ENCODE data around the gene PRICKLE2. TPM values are rescaled to one million over a fixed set of nuclear protein-coding genes. Genes with fewer than 3 reads are reported as not detected.

PRICKLE2 gene
- total RNA-seq, 1 donor from 2014 or later, result 5.3 TPM

DNA sequence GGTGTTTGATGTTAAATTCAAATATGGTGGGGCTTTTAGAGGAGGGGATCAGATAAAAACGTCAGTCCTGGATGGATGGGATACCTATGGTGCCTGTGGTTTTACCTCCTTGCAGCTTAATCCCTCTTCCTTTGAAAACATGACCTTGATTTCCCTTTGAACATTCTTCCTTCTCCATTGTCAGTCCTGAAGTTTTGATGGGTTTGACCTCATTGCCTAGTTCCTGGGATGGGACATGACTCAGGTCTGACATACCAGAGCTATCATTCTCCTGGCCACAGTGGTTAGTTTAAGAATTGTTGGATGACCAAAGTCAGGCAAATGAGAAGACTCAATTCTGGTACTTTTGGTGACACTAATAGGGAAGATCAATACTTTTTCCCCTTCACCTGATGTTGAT, 87.2 kb downstream of the PRICKLE2 start:
- Mint-ChIP-seq H3K9me3 (ENCODE audit: unreplicated experiment) (no peaks in the 10 kb centered on the region), H3K27me3 (ENCODE audit: unreplicated experiment) (peaks cover 9% of the 10 kb centered on the region), H3K4me1 (ENCODE audit: unreplicated experiment) (no peaks in the 10 kb centered on the region), H3K27ac (ENCODE audit: unreplicated experiment) (no peak overlapping the region), H3K36me3 (ENCODE audit: low read depth, unreplicated experiment) (no peaks in the 10 kb centered on the region), H3K4me3 (ENCODE audit: unreplicated experiment) (no peak overlapping the region)
- no peak for TF ChIP-seq CTCF (IDR thresholded peaks at IDR 0.05; ENCODE audit: unreplicated experiment)
- no peak for DNase-seq (ENCODE audit: low spot score)

DNA sequence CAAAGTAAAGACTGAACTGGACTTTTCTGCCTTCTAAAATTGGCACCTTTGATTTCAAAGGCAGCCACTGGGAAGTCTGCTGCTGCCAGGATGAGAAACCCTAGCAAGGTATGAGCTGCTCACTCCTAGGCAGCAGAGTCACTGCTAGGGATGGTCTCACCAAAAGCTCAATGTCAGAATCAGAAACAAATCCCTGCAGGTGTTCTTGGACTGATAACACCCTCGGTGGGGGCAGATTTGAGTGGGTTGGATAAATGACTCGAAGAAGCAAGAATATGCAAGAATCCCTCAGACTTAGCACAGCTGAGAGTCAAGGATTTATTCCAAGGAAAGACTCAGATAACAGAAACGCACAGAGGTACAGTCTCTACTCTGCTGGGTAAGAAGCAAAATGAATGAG, 90.4 kb downstream of the PRICKLE2 start:
- no peaks in the 10 kb centered on the region for H3K9me3 Mint-ChIP-seq (ENCODE audit: unreplicated experiment)
- no peak for TF ChIP-seq CTCF (IDR thresholded peaks at IDR 0.05; ENCODE audit: unreplicated experiment)
- no peak overlapping the region for H3K4me3 Mint-ChIP-seq (ENCODE audit: unreplicated experiment)
- peaks cover 3% of the 10 kb centered on the region for H3K27me3 Mint-ChIP-seq (ENCODE audit: unreplicated experiment)
- H3K27ac Mint-ChIP-seq (ENCODE audit: unreplicated experiment), result no peak overlapping the region
- DNase-seq (ENCODE audit: low spot score), result no peak
- H3K4me1 Mint-ChIP-seq (ENCODE audit: unreplicated experiment), result no peaks in the 10 kb centered on the region
- H3K36me3 Mint-ChIP-seq (ENCODE audit: low read depth, unreplicated experiment), result no peaks in the 10 kb centered on the region

DNA sequence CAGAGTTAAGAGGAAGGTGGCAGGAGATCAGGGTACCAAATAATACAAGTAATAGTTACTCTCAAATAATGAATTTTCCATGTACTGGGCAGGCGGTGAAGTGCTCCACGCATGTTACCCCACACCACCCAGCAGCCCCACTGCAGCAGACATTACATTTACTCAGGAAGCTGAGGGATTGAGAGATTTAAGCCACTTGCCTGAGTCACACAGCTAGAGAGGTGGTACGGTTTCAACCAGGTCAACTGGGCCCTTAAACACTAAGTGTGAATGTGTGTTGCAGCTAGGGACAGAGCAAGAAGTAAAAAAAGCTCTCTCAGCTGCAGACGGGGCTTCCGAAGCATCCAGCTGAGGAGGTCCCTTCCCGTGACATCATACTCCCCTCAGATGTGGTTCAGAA, 91.3 kb downstream of the PRICKLE2 start:
- no peak overlapping the region for H3K4me3 Mint-ChIP-seq (ENCODE audit: unreplicated experiment)
- no peak for TF ChIP-seq CTCF (IDR thresholded peaks at IDR 0.05; ENCODE audit: unreplicated experiment)
- H3K27ac Mint-ChIP-seq (ENCODE audit: unreplicated experiment), result no peak overlapping the region

DNA sequence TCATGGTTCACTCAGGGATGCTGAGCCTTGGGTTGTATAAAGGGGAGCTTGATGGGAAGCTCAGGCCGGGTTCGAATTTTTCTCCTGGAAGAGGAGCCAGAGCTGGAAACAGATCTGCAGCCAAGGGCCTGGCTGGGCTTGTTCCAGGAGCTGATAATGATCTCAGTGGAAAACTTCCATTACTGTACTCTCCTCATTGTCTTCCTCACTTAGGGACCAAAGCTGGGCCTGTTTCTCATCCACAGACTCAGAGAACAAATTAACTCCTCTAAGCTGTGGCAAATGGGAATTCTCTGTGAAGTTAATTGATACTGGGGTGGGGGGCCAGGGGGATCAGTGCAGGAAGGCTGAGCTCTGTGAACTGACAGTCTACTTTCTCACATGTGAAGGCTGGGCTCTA, 92.0 kb downstream of the PRICKLE2 start:
- Mint-ChIP-seq H3K27ac (ENCODE audit: unreplicated experiment) (no peak overlapping the region), H3K9me3 (ENCODE audit: unreplicated experiment) (no peaks in the 10 kb centered on the region), H3K36me3 (ENCODE audit: low read depth, unreplicated experiment) (no peaks in the 10 kb centered on the region), H3K4me1 (ENCODE audit: unreplicated experiment) (no peaks in the 10 kb centered on the region), H3K4me3 (ENCODE audit: unreplicated experiment) (no peak overlapping the region), H3K27me3 (ENCODE audit: unreplicated experiment) (peaks cover 3% of the 10 kb centered on the region)
- no peak for DNase-seq (ENCODE audit: low spot score)
- TF ChIP-seq CTCF (IDR thresholded peaks at IDR 0.05; ENCODE audit: unreplicated experiment), result no peak

More for the DNA sequence above, 91.3 kb downstream of the PRICKLE2 start:
- no peaks in the 10 kb centered on the region for H3K9me3 Mint-ChIP-seq (ENCODE audit: unreplicated experiment)
- no peaks in the 10 kb centered on the region for H3K4me1 Mint-ChIP-seq (ENCODE audit: unreplicated experiment)
- no peaks in the 10 kb centered on the region for H3K36me3 Mint-ChIP-seq (ENCODE audit: low read depth, unreplicated experiment)
- H3K27me3 Mint-ChIP-seq (ENCODE audit: unreplicated experiment), result peaks cover 3% of the 10 kb centered on the region
- no peak for DNase-seq (ENCODE audit: low spot score)

DNA sequence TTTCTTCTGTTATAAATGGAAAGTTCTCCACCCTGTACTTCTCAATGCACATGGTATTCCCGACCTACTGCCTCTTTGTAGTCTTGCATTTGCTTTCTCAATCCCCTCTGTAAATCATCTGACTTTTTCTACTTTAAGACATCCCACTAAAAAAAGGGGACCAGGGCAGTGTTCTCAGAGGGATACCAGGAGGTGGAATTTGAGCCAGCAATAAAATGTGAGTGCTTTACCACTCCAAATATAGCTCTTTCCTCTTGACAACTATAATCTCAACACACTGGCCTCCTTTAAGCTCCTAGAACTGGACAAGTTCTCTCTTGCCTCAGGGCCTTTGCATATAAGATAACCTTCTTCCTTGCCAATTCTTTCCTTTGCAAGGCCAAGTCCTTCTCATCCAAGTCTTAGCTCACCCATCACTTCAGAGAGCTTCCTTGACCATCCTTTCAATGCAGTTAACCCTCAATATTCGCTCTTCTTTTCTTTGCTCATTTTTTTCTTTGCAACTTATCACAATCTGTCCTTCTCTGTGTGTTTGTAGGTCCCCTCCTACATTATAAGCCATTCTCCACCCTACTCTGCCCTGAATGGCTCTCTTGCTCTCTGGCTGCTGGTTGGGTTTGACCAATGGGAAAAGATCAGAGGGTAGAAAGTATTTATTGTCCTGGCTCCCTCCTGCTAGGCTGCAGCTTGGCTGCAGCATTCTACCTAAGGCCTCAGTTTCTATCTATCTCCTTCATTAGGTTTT, 93.4 kb downstream of the PRICKLE2 start:
- no peak overlapping the region for H3K27ac Mint-ChIP-seq (ENCODE audit: unreplicated experiment)

More for the DNA sequence above, 93.4 kb downstream of the PRICKLE2 start:
- H3K9me3 Mint-ChIP-seq (ENCODE audit: unreplicated experiment), result no peaks in the 10 kb centered on the region
- no peaks in the 10 kb centered on the region for H3K4me1 Mint-ChIP-seq (ENCODE audit: unreplicated experiment)
- H3K36me3 Mint-ChIP-seq (ENCODE audit: low read depth, unreplicated experiment), result no peaks in the 10 kb centered on the region
- peaks cover 3% of the 10 kb centered on the region for H3K27me3 Mint-ChIP-seq (ENCODE audit: unreplicated experiment)
- TF ChIP-seq CTCF (IDR thresholded peaks at IDR 0.05; ENCODE audit: unreplicated experiment), result no peak
- H3K4me3 Mint-ChIP-seq (ENCODE audit: unreplicated experiment), result no peak overlapping the region
- no peak for DNase-seq (ENCODE audit: low spot score)
